Stimulated activated CD8-positive, alpha-beta memory T cell treated with anti-CD3 and anti-CD28 coated beads, Interleukin-15, amount 100 ng/mL, for 48 hours (primary cell): ENCODE data around the gene WDR89.
"Not testable (repeated sequence)": the region's sequence is repeated elsewhere in the genome, so short reads cannot be mapped to it uniquely, and the experiment has no call there.

Experiments used
- DNase-seq, 2 donors: peaks; one replicate each; pipeline ENCODE4 v3.0.0-alpha.2; 2020; ENCODE audit warnings: low read depth in 2 of 2

Gene WDR89

DNA sequence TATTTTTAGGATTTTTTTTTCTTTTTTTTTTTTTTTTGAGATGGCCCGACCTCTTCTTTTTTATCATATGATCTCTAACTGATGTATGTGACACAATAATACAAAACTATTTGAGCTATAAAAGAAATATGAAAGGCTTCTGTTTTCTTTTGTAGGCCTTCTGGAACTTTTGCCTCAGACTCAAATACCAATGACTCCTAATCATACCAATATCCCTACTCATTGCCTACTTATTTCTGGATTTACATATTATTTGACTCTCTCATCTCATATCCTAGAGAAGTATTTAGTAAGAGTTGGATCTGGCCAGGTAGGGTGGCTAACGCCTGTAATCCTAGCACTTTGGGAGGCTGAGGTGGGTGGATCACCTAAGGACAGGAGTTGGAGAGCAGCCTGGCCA is 12.7 kb upstream of the WDR89 start:
- no peak for DNase-seq

DNA sequence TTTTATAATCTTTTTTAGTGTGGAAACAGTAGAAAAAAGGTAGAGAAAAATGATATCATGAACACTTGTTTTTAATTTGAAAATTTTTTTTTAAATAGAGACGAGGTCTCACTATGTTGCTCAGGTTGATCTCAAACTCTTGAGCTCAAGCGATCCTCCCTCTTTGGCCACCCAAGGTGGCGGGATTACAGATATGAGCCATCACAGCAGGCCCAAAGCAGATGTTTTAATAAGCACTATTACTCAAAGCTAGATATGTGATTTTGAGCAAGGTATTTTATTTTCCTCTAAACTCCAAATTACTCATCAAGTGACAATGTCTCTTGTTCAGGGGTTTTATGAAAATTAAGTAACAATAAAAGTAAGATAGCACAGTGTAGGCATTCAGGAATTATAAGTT is 10.7 kb upstream of the WDR89 start:
- DNase-seq, result no peak

DNA sequence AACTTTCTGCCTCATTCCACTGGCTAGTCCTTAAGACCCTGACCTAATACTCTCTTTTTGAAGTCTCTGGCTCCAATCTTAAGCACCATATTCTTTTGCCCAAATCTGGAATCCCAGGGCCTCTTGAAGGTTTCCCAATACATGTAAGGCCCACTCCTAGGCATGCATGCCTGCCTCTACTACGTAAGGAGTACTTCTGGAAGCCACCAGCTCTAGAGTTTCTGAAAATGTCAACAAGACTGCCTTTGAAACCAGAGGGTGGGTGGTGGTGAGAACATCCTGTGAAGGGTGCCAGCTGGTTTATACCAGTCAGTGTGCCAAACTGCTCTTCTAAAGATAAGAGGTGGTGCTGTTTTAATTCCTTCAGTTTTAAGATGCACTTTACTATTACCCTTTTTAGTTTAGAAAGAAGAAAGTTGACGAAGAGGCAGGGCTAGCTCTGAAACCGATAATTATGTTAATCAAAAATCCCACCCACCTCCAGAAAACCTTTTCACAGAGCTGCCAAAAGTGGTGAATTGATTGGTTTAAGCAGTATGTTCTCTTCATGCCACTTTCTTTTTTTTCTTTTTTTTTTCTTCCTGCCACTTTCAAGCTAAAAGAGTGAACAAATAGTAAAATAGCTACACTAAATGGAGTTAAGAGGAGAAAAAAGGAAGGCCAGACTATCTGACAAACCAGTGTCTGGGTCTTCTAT is 8.7 kb upstream of the WDR89 start:
- DNase-seq, result peak in 1 of 2 donors; percentile 19

DNA sequence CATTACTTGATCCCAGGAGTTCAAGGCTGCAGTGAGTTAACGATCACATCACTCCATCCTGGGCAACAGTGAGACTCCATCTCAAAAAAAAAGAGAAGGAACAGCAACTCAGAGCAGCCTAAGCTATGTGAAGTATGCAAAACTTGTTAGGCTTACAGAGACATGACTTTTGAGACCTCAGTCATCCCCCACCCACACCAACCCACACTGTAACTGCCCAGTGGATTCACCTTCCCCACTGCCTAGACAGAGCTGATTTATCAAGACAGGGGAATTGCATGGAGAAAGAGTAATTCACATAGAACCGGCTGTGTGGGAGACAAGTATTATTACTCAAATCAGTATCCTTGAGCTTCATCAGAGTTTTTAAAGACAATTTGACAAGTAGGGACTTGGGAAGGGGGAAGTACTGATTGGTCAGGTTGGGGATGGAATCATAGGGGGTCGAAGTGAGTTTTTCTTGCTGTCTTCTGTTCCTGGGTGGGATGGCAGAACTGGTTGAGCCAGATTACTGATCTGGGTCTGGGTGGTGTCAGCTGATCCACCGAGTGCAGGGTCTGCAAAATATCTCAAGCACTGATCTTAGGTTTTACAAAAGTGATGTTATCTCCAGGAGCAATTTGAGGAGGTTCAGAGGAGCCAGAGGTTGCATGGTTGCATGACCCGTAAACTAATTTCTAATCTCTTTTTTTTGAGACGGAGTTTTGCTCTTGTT is 6.2 kb upstream of the WDR89 start:
- DNase-seq, result no peak

DNA sequence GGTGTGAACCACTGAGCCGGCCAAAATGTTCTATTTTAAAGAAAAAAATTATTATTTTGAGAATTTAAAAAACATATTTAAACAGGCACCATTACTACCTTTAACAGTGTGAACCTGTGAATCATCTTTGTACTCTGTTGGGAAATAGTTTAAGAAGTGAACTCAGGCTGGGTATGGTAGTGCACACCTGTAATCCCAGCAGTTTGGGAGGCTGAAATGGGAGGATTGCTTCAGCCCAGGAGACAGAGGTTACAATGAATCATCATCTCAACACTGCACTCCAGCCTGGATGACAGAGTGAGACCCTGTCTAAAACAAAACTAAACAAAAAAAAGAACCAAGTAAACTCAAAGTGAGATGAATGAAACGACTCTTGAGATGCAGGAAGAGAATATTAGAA is 3.1 kb upstream of the WDR89 start:
- no peak for DNase-seq

DNA sequence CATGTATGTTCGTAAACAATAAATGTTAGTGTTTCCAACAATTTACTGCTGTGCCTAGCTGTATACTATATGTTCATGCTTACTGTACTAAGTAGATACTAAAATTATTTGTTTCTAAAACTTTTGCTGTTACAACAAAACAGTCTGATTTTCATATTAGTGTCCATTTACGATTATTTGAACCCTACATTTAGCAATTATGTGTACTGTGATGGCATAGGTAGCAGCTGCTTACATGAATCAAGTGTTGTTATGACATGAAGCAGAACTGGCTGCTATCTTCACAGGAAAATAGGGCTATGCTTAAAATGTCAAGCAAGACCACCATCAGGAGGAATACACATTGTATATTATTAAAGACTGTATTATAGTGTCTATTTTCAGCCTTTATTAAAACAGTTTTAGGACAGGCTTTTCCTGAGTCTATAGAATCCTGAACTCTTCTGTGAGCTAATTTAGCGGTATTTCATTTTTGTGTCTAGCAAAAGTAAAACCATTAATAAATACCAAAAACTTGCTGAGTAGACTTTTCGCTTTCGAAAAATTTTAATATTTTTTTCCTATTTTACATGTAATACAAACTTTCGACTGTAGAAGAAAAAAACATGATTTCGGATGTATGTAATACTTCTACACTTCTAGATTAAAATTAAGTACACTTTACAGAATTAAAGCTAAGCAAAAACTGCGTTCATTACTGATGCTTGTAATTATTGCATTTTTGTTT is 1.1 kb upstream of the WDR89 start:
- no peak for DNase-seq

DNA sequence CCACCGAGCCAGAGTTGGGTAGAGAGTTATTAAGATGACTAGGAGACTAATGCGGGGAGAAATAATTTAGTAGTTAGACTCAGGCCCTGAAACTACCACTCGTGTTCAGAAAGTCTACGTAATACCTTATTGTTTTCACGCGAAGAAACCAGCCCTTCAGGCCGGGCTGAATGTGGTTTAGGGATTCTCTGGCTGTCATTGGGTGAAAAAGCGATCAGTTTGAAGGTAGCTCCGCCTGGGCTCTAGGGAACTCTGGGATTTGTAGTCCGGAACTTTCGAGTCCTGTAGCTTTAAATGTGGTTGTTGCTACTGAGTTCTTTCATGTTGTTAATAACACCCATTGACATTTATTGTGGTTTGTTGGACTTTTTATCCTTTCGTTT is 549 bp upstream of the WDR89 start:
- DNase-seq, result peak; percentile 52 to 53

DNA sequence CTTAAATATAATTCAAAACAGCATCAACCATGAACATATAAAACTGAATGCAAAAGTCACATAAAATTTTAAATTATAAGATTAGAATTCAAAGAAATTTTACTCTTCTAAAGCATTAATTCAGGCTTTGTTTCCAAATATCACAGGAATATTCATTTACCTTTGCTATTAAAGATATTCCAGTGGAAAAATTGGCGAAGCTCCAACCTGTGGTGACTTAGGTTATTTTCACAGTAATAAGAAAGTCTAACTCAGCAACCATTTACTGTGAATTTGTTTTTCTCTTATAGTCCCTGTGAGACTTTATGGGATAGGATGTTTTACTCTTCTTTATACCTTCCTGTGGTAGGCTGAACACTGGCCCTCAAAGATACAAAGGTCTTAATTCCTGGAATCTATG is 3.2 kb downstream of the WDR89 start:
- DNase-seq, result no peak

DNA sequence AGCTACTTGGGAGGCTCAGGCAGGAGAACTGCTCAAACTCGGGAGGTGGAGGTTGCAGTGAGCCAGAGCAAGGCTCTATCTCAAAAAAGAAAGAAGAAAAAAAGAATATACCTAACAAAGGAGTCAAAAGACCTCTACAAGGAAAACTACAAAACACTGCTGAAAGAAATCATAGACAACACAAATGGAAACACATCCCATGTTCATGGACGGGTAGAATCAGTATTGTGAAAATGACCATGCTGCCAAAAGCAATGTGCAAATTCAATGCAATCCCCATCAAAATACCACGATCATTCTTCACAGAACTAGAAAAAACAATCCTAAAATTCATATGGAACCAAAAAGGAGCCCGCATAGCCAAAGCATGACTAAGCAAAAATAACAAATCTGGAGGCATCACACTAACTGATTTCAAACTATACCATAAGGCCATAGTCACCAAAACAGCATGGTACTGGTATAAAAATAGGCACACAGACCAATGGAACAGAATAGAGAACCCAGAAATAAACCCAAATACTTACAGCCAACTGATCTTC is 5.5 kb downstream of the WDR89 start:
- DNase-seq, result not testable (repeated sequence)

DNA sequence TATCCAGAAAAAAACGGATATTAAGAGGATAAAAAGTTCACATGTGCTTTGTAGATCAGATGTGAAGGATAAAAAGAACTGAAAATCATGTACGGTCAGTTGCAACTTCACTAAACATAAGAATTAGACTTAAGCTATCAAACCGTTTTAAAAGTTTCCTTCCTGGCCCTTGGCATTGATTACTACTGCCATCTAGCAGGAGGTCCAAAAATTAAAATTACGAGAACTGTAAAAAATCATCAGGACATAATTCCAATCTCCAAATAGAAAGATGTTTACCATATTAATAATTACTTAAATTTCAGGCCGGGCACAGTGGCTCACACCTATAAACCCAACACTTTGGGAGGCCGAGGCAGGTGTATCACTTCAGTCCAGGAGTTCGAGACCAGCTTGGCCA is 7.9 kb downstream of the WDR89 start:
- no peak for DNase-seq

DNA sequence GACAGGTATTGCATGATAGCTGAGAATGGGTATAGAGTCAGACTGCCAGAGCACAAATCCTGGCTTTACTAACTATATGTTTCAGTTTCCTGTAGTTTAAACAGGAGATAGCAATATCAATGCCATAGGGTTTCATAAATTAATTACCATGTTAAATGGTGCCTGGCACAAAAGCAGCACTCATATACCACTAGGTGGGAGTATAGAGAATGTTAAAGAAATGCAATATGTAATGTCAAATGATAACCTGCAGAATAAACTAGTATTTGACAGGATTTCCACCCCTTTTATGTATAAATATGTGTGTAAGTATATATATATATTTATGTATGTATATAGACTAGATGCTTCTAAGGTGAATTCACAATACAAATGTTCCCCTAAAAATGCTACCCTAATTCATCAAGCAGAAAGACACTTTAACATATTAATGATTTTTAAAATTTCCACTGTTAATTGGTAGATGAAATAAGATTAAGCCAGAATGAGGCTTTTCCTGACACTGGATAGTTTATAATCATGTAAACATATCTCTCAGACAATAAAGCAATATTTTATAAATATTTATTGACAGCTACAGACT is 8.6 kb downstream of the WDR89 start:
- no peak for DNase-seq

DNA sequence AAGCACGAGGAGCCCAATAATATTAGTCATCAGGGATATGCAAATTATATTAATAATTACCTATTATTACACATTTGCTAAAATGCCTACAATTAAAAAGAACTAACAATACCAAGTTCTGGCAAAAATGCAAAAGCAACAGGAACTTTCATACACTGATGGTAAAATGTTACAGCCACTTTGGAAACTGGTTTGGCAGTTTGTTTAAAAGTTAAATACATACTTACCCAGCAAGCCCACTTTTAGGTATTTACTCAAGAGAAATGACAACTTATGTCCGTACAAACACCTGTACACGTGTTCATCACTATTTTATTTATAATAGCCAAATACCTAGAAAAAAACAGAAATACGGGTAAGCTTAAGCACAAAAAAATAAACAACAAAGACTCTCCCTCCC is 17.0 kb downstream of the WDR89 start:
- no peak for DNase-seq

DNA sequence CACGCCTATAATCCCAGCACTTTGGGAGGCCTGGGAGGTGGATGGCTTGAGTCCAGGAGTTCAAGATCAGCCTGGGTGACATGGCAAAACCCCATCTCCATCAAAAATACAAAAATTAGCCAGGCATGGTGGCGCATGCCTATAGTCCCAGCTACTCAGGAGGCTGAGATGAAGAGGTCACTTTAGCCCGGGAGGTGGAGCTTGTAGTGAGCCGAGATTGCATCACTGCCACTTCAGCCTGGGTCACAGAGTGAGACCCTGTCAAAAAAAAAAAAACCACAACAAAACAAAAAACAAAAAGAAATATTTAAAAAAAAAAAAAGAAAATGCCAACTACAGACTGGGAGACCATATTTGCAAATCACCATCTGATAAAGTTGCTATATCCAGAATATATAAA is 17.5 kb downstream of the WDR89 start:
- no peak for DNase-seq

DNA sequence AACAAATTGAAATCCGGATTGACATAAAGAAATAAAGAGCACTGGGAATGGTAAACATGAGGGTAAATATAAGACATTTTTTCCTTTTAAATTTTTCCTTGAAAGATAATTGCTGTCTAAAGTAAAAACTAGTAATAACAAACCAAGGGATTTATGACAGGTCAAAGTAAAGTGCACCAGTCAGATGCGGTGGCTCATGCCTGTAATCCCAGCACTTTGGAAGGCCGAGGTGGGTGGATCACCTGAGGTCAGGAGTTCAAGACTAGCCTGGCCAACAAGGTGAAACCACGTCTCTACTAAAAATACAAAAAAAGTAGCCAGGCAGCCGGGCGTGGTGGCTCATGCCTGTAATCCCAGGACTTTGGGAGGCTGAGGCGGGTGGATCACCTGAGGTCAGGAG is 19.7 kb downstream of the WDR89 start:
- DNase-seq, result not testable (repeated sequence)

DNA sequence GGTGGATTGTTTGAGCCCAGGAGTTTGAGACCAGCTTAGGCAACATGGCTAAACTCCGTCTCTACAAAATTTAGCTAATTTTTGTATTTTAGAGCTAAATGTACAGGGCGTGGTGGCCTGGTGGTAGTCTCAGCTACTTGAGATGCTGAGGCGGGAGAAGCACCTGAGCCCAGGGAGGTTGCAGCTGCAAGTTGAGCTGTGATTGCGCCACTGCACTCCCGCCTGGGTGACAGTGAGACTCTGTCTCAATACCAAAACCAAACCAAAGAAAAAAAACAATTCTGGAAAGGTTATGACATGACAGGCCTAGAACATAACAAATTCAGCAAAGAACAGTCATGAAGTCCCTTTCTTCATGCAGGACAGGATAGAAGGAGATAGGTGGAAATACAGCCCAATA is 25.7 kb downstream of the WDR89 start:
- no peak for DNase-seq

DNA sequence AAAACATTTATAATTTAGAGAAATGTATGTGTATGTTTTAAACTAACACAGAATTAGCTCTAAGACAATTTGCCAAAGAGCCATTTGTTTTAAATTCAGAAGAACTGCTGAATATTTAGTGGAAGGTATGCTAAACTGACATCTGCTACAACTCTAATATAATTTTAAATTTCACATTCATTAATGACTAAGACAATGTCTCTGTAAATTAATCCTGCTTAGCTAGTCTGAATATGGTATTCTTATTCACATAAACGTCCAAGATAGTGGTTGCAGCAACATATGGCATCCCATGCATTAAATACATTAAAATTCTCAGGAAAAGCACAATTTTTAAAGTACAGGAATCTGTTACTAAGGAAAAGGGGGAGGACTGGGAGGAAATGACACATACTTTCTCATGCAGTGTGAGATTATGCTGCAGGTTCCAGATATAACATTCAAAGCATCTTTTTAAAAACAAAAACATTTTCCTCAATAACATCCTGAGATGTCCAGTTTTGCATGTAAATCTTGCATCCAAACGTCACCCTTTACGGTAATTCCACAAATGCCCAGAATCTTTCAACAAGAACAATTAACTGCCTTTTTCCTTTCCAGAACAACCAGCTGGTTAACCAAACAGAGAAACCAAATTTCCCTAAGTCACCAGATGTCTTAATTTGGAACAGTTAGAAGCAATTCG is 26.9 kb downstream of the WDR89 start:
- DNase-seq, result no peak

DNA sequence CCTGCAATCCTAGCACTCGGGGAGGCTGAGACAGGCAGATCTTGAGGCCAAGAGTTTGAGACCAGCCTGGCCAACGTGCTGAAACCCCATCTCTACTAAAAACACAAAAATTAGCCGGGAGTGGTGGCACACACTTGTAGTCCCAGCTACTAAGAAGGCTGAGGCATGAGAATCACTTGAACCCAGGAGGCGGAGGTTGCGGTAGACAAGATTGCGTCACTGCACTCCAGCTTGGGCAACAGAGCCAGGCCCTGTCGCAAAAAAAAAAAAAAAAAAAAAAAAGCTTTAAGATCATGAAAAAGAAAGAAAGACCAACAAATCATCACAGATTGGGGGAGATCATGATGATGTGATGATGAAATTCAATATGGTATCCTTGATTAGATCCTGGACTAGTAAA is 30.6 kb downstream of the WDR89 start:
- no peak for DNase-seq

DNA sequence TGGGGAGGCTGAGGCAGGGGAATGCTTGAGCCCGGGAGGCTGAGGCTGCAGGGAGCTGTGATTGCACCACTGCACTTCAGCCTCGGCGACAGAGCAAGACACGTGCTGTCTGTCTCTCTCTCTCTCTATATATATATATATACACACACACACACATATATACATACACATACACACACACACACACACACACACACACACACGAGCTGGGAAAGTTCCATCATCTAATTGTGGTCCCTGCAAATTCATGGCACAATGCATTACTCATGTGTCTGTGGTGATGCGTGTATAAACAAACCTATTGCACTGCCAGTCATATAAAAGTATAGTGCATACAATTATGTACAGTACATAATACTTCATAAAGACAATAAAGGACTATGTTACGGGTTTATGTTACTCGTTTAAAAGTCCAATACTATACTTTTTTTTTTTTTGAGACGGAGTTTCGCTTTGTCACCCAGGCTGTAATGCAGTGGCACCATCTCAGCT is 36.6 kb downstream of the WDR89 start:
- no peak for DNase-seq

DNA sequence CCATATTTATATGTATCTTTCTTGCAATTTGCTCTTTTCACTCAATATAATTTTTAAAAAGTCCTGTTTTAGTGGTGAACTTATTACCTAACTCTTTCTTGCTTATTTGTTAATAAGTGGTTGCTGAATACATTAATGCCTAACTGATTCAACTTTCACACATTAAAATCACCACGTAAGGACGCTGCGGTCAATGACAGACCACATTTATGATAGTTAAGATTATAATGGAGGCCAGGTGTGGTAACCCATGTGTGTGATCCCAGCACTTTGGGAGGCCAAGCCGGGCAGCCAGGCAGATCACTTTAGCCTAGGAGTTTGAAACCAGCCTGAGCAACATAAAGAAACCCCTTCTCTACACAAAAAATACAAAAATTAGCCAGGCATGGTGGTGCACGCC is 37.0 kb downstream of the WDR89 start:
- DNase-seq, result no peak

DNA sequence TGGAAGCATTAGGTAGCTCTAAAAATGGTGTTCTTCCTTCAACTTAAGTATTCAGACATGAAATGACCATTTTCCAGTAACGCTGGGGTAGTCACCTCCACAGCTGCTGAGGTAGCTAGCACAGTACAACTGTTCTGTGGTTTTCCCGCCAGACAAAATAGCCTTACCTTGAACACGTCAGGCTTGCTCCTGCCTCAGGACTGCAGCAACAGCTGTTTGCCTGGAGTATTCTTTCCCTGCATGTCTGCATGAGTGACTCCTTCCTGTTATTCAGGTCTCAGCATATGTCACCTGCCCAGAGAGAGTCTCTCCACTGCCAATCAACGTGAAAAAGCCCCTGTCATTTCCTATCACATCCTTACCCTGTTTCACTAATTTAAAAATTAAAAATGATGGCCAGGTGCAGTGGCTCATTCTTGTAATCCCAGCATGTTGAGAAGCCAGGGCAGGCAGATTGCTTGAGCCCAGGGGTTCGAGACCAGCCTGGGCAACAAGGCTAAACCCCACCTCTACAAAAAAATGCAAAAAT is 37.9 kb downstream of the WDR89 start:
- DNase-seq, result no peak

DNA sequence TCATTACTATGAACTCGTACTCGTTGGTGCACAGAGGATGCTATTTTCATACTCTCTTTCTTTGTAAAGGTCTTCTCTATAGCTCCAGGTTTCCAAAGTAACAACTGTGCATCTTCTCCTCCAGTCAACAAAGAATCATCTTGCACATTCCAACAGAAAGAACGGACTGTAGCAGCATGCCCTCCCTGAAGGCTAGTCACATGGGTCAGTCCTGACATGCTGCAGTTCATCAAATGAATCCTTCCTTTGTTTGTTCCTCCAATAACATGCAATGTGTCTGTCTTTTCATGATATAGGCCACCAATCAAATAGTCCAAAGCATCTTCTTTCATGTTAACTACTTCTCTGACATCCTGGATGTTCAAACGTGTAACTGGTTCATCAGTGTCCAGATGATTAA is 42.9 kb downstream of the WDR89 start:
- no peak for DNase-seq
